KMS-11 (cell line): ENCODE results near the gene C11orf16.

ENCODE experiments used
- H2AFZ ChIP-seq: fragments of 200-600 bp; sonication (generic); 2 replicates; pipeline ENCODE4 v1.6.1; 2016; ENCODE audit warnings: antibody characterized with exemption, mixed run types, low read depth
- H3K27ac ChIP-seq: fragments of 200-600 bp; sonication (generic); 2 replicates; pipeline ENCODE4 v1.6.1; 2016; ENCODE audit warnings: mild to moderate bottlenecking, mixed run types
- H3K27me3 ChIP-seq: fragments of 200-600 bp; sonication (generic); 2 replicates; pipeline ENCODE4 v1.6.1; 2017; ENCODE audit warnings: mild to moderate bottlenecking, low read depth, mixed run types, moderate library complexity; ENCODE audit not compliant: insufficient read depth
- H3K36me3 ChIP-seq: fragments of 200-600 bp; sonication (generic); 2 replicates; pipeline ENCODE4 v1.6.1; 2017; ENCODE audit warnings: mild to moderate bottlenecking, mixed run types; ENCODE audit not compliant: insufficient read depth
- H3K4me1 ChIP-seq: fragments of 200-600 bp; sonication (generic); 2 replicates; pipeline ENCODE4 v1.6.1; 2016; ENCODE audit warnings: mild to moderate bottlenecking, low read depth, mixed run types; ENCODE audit not compliant: poor library complexity, severe bottlenecking
- H3K4me2 ChIP-seq: fragments of 200-600 bp; sonication (generic); 2 replicates; pipeline ENCODE4 v1.7.0; 2016; ENCODE audit warnings: mild to moderate bottlenecking, mixed run types
- H3K4me3 ChIP-seq: fragments of 200-600 bp; sonication (generic); IDR thresholded peaks from 2 replicates; pipeline ENCODE4 v1.6.1; 2017; ENCODE audit warnings: low read depth, low read length, mixed read lengths; ENCODE audit not compliant: insufficient read depth
- H3K79me2 ChIP-seq: fragments of 200-600 bp; sonication (generic); 2 replicates; pipeline ENCODE4 v1.6.1; 2016; ENCODE audit warnings: low read depth, mixed run types; ENCODE audit not compliant: insufficient read depth
- H3K9ac ChIP-seq: fragments of 200-600 bp; sonication (generic); 2 replicates; pipeline ENCODE4 v1.6.1; 2016; ENCODE audit warnings: mild to moderate bottlenecking, mixed run types
- H4K20me1 ChIP-seq: fragments of 200-600 bp; sonication (generic); 2 replicates; pipeline ENCODE4 v1.6.1; 2016; ENCODE audit warnings: mild to moderate bottlenecking, mixed run types; ENCODE audit not compliant: insufficient read depth
- CTCF ChIP-seq: fragments of 200-600 bp; sonication (generic); conservative IDR thresholded peaks from 2 replicates; pipeline ENCODE4 v1.6.1; 2017; ENCODE audit warnings: low read depth, mild to moderate bottlenecking, antibody characterized with exemption, low read length, moderate library complexity, mixed read lengths

The C11orf16 gene

GRCh38 chr11:8930456-8931175 is 2.1 kb downstream of the C11orf16 start:
- Histone ChIP-seq H3K36me3 (no peaks in the 10 kb centered on the region), H3K9ac (no peak overlapping the region), H2AFZ (no peak overlapping the region), H3K27me3 (no peaks in the 10 kb centered on the region), H3K79me2 (no peaks in the 10 kb centered on the region), H3K4me2 (no peak overlapping the region), H3K4me1 (no peaks in the 10 kb centered on the region), H3K4me3 (no peak overlapping the region), H3K27ac (no peak overlapping the region), H4K20me1 (no peaks in the 10 kb centered on the region)
- no peak for TF ChIP-seq CTCF

GRCh38 chr11:8928981-8929615 is 3.6 kb downstream of the C11orf16 start:
- Histone ChIP-seq H3K79me2 (no peaks in the 10 kb centered on the region), H3K4me3 (no peak overlapping the region), H3K27me3 (no peaks in the 10 kb centered on the region), H2AFZ (no peak overlapping the region), H3K27ac (no peak overlapping the region), H3K4me2 (no peak overlapping the region), H3K9ac (no peak overlapping the region), H3K4me1 (no peaks in the 10 kb centered on the region), H3K36me3 (no peaks in the 10 kb centered on the region), H4K20me1 (no peaks in the 10 kb centered on the region)
- no peak for TF ChIP-seq CTCF

GRCh38 chr11:8928205-8928604 is 4.5 kb downstream of the C11orf16 start:
- Histone ChIP-seq H3K9ac (no peak overlapping the region), H3K79me2 (no peaks in the 10 kb centered on the region), H3K4me1 (no peaks in the 10 kb centered on the region), H3K4me3 (no peak overlapping the region), H4K20me1 (no peaks in the 10 kb centered on the region), H3K36me3 (no peaks in the 10 kb centered on the region), H3K4me2 (no peak overlapping the region), H3K27ac (no peak overlapping the region), H3K27me3 (no peaks in the 10 kb centered on the region), H2AFZ (no peak overlapping the region)
- TF ChIP-seq CTCF = no peak

GRCh38 chr11:8927233-8927632 is 5.5 kb downstream of the C11orf16 start:
- no peak overlapping the region for H3K4me3 ChIP-seq
- H2AFZ ChIP-seq = no peak overlapping the region
- no peak overlapping the region for H3K9ac ChIP-seq
- TF ChIP-seq CTCF = no peak
- H3K27ac ChIP-seq = no peak overlapping the region
- no peaks in the 10 kb centered on the region for H4K20me1 ChIP-seq
- no peaks in the 10 kb centered on the region for H3K27me3 ChIP-seq
- no peak overlapping the region for H3K4me2 ChIP-seq
- H3K36me3 ChIP-seq = no peaks in the 10 kb centered on the region
- H3K79me2 ChIP-seq = no peaks in the 10 kb centered on the region
- H3K4me1 ChIP-seq = no peaks in the 10 kb centered on the region
